Body of pancreas (tissue), 4 donors: ENCODE measurements around the gene PRDM2.

Source experiments
- POLR2A ChIP-seq, 3 donors: fragments of 450-650 bp; IDR thresholded peaks; one replicate each; pipeline ENCODE4 v1.6.1; 2016; ENCODE audit warnings: antibody characterized with exemption in 3 of 3, mild to moderate bottlenecking in 2 of 3
- TF ChIP-seq, protein P1 (sequence below), 7 experiments: fragments of 450-650 bp in 4 of 7; fragments of 200-600 bp in 3 of 7; sonication (generic) in 3 of 7; IDR thresholded peaks; one replicate each; pipeline ENCODE4 v1.5.1; 2016 to 2019; ENCODE audit warnings: antibody characterized with exemption in 7 of 7

DNA sequence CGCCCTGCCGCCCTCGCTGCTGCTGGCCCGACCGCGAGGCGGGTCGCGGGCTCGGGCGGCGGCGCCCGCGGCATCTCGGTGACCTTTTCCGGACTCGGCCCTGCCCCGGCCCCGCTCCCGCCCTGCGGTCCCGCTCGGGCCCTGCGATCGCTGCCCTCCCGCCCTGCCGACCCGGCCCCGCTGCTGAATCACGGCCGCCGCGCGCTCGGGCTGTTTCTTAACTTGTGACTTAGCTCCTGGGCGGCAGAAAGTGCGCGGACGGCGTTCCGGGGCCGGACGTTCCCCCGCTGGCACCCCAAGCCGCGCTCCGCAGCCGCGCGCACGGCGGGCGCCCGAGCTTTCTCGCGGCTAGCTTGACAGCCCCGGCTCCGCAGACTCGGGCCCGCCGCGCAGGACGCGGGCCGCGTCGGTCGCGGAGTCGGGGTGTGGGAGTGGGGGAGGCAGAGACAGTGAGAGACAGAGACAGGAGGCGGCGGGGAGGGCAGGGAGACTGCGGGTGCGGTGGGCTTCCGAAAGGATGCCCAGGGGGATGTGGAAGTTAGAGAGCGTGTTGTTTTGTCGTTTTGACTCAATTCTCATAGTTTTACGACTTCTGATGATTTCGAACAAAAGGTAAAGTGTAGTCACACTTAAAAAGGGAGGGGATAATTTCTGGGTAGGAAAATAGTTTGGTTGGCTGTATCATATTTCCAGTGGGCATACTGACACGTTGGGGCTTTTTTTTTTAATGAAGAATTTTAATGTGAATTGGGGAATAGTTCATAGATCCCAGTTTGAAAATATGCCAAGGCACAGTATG, 49.8 kb downstream of the PRDM2 start:
- TF ChIP-seq, protein P1, sequence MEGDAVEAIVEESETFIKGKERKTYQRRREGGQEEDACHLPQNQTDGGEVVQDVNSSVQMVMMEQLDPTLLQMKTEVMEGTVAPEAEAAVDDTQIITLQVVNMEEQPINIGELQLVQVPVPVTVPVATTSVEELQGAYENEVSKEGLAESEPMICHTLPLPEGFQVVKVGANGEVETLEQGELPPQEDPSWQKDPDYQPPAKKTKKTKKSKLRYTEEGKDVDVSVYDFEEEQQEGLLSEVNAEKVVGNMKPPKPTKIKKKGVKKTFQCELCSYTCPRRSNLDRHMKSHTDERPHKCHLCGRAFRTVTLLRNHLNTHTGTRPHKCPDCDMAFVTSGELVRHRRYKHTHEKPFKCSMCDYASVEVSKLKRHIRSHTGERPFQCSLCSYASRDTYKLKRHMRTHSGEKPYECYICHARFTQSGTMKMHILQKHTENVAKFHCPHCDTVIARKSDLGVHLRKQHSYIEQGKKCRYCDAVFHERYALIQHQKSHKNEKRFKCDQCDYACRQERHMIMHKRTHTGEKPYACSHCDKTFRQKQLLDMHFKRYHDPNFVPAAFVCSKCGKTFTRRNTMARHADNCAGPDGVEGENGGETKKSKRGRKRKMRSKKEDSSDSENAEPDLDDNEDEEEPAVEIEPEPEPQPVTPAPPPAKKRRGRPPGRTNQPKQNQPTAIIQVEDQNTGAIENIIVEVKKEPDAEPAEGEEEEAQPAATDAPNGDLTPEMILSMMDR (IDR thresholded peaks at IDR 0.05): no peak
- TF ChIP-seq POLR2A (IDR thresholded peaks at IDR 0.05): no peak
